Fibroblast of lung (primary cell): ENCODE data around the gene CXADR. TPM values are rescaled to one million over a fixed set of nuclear protein-coding genes. Genes with fewer than 3 reads are reported as not detected.
A peak's percentile ranks its signal among the peaks of the same experiment; 100 is the strongest.

Experiments
- DNase-seq, 2 donors: peaks; one replicate each; pipeline versions ENCODE4 v3.0.0 to v3.0.0-alpha.2; 2010; ENCODE audit warnings: low read depth in 2 of 2
- H2AFZ ChIP-seq: 2 replicates; pipeline ENCODE4 v1.5.1; 2012; ENCODE audit warnings: low read length, control low read depth, inconsistent platforms
- H3K27ac ChIP-seq: 2 replicates; pipeline ENCODE4 v1.5.1; 2011; ENCODE audit warnings: low read length, control low read depth; ENCODE audit not compliant: insufficient read depth
- H3K27me3 ChIP-seq: 2 replicates; pipeline ENCODE4 v1.5.1; 2011; ENCODE audit warnings: mild to moderate bottlenecking, low read length; ENCODE audit not compliant: control insufficient read depth, insufficient read depth
- H3K36me3 ChIP-seq: 2 replicates; pipeline ENCODE4 v1.5.1; 2011; ENCODE audit warnings: low read length; ENCODE audit not compliant: control insufficient read depth, insufficient read depth
- H3K4me1 ChIP-seq: 2 replicates; pipeline ENCODE4 v1.5.1; 2011; ENCODE audit warnings: low read length; ENCODE audit not compliant: control insufficient read depth, insufficient read depth; ENCODE audit errors: extremely low read depth
- H3K4me2 ChIP-seq: 2 replicates; pipeline ENCODE4 v1.5.1; 2011; ENCODE audit warnings: low read length, control low read depth; ENCODE audit not compliant: insufficient read depth; ENCODE audit errors: extremely low read depth
- H3K4me3 ChIP-seq, 4 experiments: fragments of 200-600 bp in 1 of 4; sonication (generic) in 1 of 4; replicated peaks in 1 of 4; 2 replicates each; pipeline ENCODE4 v1.5.1; 2011 to 2016; ENCODE audit warnings: low read length in 4 of 4, low read depth in 3 of 4, mild to moderate bottlenecking in 3 of 4, control low read depth in 2 of 4, inconsistent platforms in 1 of 4, mixed read lengths in 1 of 4; ENCODE audit not compliant: insufficient read depth in 1 of 4; ENCODE audit errors: control extremely low read depth in 1 of 4
- H3K79me2 ChIP-seq: 2 replicates; pipeline ENCODE4 v1.5.1; 2012; ENCODE audit warnings: mild to moderate bottlenecking, low read length, inconsistent platforms; ENCODE audit not compliant: control insufficient read depth, insufficient read depth
- H3K9ac ChIP-seq: 2 replicates; pipeline ENCODE4 v1.5.1; 2011; ENCODE audit warnings: mild to moderate bottlenecking, low read length, control low read depth; ENCODE audit not compliant: insufficient read depth
- H3K9me3 ChIP-seq: 2 replicates; pipeline ENCODE4 v1.5.1; 2012; ENCODE audit warnings: low read depth, low read length; ENCODE audit not compliant: control insufficient read depth, insufficient read depth
- H4K20me1 ChIP-seq: 2 replicates; pipeline ENCODE4 v1.5.1; 2011; ENCODE audit warnings: low read length; ENCODE audit not compliant: control insufficient read depth, insufficient read depth; ENCODE audit errors: extremely low read depth
- EZH2 ChIP-seq: IDR thresholded peaks from 2 replicates; pipeline ENCODE4 v1.5.1; 2012; ENCODE audit warnings: low read length, control low read depth, mild to moderate bottlenecking; ENCODE audit errors: missing control alignments
- polyA plus RNA-seq, 2 donors: library from polyadenylated mRNA; depleted of rRNA in 1 of 2; stranded (reverse) in 1 of 2; unstranded in 1 of 2; fragments of >200 nt; gene quantifications; 2 replicates each; pipeline ENCODE4 v1.2.1, GENCODE V29; 2011 to 2012; ENCODE audit warnings: missing spikeins in 1 of 2
- total RNA-seq: library from RNA; depleted of rRNA; stranded (reverse); fragments of >200 nt; gene quantifications from 2 replicates; pipeline ENCODE4 v1.2.1, GENCODE V29; 2014
- TF ChIP-seq, protein P1 (sequence below), 2 donors: IDR thresholded peaks in 1 of 2; conservative IDR thresholded peaks in 1 of 2; 1 replicate in 1 of 2; 2 replicates in 1 of 2; pipeline ENCODE4 v1.5.1; 2011 to 2012; ENCODE audit warnings: low read length in 2 of 2, control low read depth in 1 of 2, inconsistent platforms in 1 of 2, low read depth in 1 of 2, mild to moderate bottlenecking in 1 of 2

CXADR gene
- total and polyA plus RNA-seq, 2 donors (not counting 1 experiment from before 2014, with no cell fraction given): 0.69 to 9.9 TPM

DNA sequence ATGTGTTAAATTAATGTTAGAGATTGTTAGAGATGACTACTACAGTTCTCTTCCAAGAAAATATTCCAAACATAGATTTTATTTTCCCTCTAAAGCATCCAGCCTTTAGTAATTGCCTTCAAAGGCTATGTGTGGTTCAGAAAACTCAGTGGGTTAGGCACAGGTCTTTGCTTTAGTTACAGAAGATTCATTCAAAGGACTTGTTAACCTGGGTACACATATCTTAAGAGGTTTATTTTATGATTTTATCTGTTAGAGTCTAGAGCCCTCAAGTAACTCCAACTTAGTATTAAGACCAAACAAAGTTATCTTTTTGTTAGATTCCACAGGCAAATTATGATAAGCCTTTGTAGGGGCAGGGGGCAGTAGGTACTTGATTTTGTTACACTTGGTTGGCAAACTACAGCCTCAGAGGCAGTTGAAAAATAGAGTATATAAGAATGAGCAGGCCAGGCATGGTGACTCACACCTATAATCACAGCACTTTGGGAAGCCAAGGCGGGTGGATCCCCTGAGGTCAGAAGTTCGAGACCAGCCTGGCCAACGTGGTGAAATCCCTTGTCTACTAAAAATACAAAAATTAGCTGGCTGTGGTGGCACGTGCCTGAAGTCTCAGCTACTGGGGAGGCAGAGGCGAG is 37.9 kb downstream of the CXADR start:
- no peaks in the 10 kb centered on the region for H3K4me1 ChIP-seq
- H2AFZ ChIP-seq: no peak overlapping the region
- H3K4me3 ChIP-seq: no peak overlapping the region
- no peak overlapping the region for H3K4me2 ChIP-seq
- H3K9me3 ChIP-seq: no peaks in the 10 kb centered on the region
- no peaks in the 10 kb centered on the region for H4K20me1 ChIP-seq
- no peak overlapping the region for H3K27ac ChIP-seq
- peak in 1 of 2 donors; percentile 13 for DNase-seq
- TF ChIP-seq, protein P1, sequence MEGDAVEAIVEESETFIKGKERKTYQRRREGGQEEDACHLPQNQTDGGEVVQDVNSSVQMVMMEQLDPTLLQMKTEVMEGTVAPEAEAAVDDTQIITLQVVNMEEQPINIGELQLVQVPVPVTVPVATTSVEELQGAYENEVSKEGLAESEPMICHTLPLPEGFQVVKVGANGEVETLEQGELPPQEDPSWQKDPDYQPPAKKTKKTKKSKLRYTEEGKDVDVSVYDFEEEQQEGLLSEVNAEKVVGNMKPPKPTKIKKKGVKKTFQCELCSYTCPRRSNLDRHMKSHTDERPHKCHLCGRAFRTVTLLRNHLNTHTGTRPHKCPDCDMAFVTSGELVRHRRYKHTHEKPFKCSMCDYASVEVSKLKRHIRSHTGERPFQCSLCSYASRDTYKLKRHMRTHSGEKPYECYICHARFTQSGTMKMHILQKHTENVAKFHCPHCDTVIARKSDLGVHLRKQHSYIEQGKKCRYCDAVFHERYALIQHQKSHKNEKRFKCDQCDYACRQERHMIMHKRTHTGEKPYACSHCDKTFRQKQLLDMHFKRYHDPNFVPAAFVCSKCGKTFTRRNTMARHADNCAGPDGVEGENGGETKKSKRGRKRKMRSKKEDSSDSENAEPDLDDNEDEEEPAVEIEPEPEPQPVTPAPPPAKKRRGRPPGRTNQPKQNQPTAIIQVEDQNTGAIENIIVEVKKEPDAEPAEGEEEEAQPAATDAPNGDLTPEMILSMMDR (conservative IDR thresholded peaks at IDR 0.05 in 1 of 2, IDR thresholded peaks at IDR 0.05 in 1 of 2; ENCODE audit: low read depth in 1 of 2, low read length in 2 of 2): no peak
- TF ChIP-seq EZH2: no peak
- H3K79me2 ChIP-seq: no peaks in the 10 kb centered on the region
- H3K9ac ChIP-seq: no peak overlapping the region
- H3K27me3 ChIP-seq: no peaks in the 10 kb centered on the region
- no peaks in the 10 kb centered on the region for H3K36me3 ChIP-seq

DNA sequence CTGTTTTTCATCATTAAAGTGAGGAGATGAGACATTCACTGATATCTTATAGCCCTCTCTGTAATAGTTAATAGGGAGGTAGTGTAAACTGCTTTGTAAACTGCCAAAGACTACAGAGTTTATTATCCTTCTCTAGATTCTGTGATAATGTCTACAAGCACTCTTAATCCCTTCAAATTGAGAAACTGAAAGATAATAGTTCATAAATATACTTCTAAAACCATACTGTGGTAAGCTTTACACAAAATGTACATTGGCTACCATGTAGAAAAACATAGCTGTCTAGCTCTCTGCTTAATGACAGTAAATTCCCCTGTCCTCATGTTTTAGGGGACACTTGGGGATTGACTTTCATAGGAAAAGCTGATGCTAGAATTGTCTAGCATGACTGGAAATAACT is 39.6 kb downstream of the CXADR start:
- Histone ChIP-seq H2AFZ (no peak overlapping the region), H3K36me3 (no peaks in the 10 kb centered on the region), H3K9ac (no peak overlapping the region), H4K20me1 (no peaks in the 10 kb centered on the region), H3K4me3 (no peak overlapping the region), H3K4me2 (no peak overlapping the region), H3K9me3 (no peaks in the 10 kb centered on the region), H3K79me2 (no peaks in the 10 kb centered on the region), H3K27me3 (no peaks in the 10 kb centered on the region), H3K4me1 (no peaks in the 10 kb centered on the region), H3K27ac (no peak overlapping the region)
- TF ChIP-seq, protein P1 (conservative IDR thresholded peaks at IDR 0.05 in 1 of 2, IDR thresholded peaks at IDR 0.05 in 1 of 2; ENCODE audit: low read depth in 1 of 2, low read length in 2 of 2): no peak
- no peak for TF ChIP-seq EZH2
- no peak for DNase-seq

DNA sequence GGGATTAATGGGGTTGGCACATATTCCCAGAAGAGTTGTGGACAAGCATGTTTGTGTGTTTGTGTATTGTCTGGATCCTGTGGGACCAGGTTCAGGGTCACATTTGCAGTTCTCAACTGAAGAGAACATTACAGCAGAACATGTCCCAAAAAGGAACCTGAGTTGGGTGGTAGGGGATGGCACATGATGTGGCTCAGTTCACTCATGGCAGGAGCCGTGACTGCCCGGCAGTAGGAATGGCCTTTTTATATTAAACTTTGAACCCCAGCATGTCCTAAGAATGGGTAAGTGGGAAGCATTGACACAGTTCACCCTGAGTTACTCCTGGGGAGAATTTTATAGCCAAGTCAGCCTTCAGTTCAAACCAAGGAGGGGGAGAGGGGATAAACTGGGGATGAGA is 41.3 kb downstream of the CXADR start:
- Histone ChIP-seq H3K4me3 (no peak overlapping the region), H3K4me1 (no peaks in the 10 kb centered on the region), H2AFZ (no peak overlapping the region), H3K27ac (no peak overlapping the region), H3K27me3 (no peaks in the 10 kb centered on the region), H4K20me1 (no peaks in the 10 kb centered on the region), H3K4me2 (no peak overlapping the region), H3K9me3 (no peaks in the 10 kb centered on the region), H3K79me2 (no peaks in the 10 kb centered on the region), H3K9ac (no peak overlapping the region), H3K36me3 (no peaks in the 10 kb centered on the region)
- TF ChIP-seq, protein P1 (conservative IDR thresholded peaks at IDR 0.05 in 1 of 2, IDR thresholded peaks at IDR 0.05 in 1 of 2; ENCODE audit: low read depth in 1 of 2, low read length in 2 of 2): no peak
- TF ChIP-seq EZH2: no peak
- DNase-seq: no peak
